Tibial artery (tissue), 4 donors: ENCODE measurements around the gene DHRSX.

Source experiments
- DNase-seq, 2 donors: peaks; one replicate each; pipeline ENCODE4 v3.0.0-alpha.2; 2019
- H3K27ac ChIP-seq, 2 donors: fragments of 200-600 bp; sonication (generic) in 1 of 2; 1 replicate in 1 of 2; 2 replicates in 1 of 2; pipeline ENCODE4 v1.5.1; 2018 to 2019; ENCODE audit warnings: mild to moderate bottlenecking in 1 of 2
- H3K27me3 ChIP-seq, 2 donors: fragments of 200-600 bp; sonication (generic) in 1 of 2; one replicate each; pipeline versions ENCODE4 v1.5.1 to v1.6.0; 2016 to 2019
- H3K36me3 ChIP-seq, 3 donors: fragments of 200-600 bp; sonication (generic) in 2 of 3; one replicate each; pipeline ENCODE4 v1.5.1; 2016 to 2019; ENCODE audit warnings: mild to moderate bottlenecking in 2 of 3
- H3K4me1 ChIP-seq, 4 donors: fragments of 200-600 bp; sonication (generic) in 2 of 4; 1 replicate in 3 of 4; 2 replicates in 1 of 4; pipeline ENCODE4 v1.5.1; 2016 to 2019
- H3K4me3 ChIP-seq, 2 donors: fragments of 200-600 bp; sonication (generic) in 1 of 2; 1 replicate in 1 of 2; 2 replicates in 1 of 2; pipeline ENCODE4 v1.5.1; 2018 to 2019; ENCODE audit warnings: mild to moderate bottlenecking in 2 of 2
- H3K9me3 ChIP-seq, 3 donors: fragments of 200-600 bp; sonication (generic) in 1 of 3; one replicate each; pipeline ENCODE4 v1.5.1; 2016 to 2019
- intact Hi-C: fragments of 100-400 bp; cut with DNase I; formaldehyde crosslinking; loops from one replicate; pipeline ENCODE4 v1.15.0; 2023; ENCODE audit warnings: low total_unique reads
- TF ChIP-seq, protein P1 (sequence below), 2 experiments: fragments of 200-600 bp in 1 of 2; fragments of 450-650 bp in 1 of 2; IDR thresholded peaks; one replicate each; pipeline ENCODE4 v1.5.1; 2017 to 2019; ENCODE audit warnings: antibody characterized with exemption in 2 of 2, mild to moderate bottlenecking in 1 of 2, moderate library complexity in 1 of 2

Gene DHRSX

GRCh38 chrX:2516623-2517022, 15.8 kb upstream of the DHRSX start:
- Histone ChIP-seq H3K27me3 (peaks cover 0 to 9% of the 10 kb centered on the region in 2 donors), H3K36me3 (no peaks in the 10 kb centered on the region), H3K9me3 (no peaks in the 10 kb centered on the region), H3K4me3 (no peak overlapping the region), H3K4me1 (no peaks in the 10 kb centered on the region), H3K27ac (no peak overlapping the region)
- no peak for DNase-seq
- TF ChIP-seq, protein P1, sequence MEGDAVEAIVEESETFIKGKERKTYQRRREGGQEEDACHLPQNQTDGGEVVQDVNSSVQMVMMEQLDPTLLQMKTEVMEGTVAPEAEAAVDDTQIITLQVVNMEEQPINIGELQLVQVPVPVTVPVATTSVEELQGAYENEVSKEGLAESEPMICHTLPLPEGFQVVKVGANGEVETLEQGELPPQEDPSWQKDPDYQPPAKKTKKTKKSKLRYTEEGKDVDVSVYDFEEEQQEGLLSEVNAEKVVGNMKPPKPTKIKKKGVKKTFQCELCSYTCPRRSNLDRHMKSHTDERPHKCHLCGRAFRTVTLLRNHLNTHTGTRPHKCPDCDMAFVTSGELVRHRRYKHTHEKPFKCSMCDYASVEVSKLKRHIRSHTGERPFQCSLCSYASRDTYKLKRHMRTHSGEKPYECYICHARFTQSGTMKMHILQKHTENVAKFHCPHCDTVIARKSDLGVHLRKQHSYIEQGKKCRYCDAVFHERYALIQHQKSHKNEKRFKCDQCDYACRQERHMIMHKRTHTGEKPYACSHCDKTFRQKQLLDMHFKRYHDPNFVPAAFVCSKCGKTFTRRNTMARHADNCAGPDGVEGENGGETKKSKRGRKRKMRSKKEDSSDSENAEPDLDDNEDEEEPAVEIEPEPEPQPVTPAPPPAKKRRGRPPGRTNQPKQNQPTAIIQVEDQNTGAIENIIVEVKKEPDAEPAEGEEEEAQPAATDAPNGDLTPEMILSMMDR (IDR thresholded peaks at IDR 0.05): no peak
- intact Hi-C loops: no loop called here

DNA sequence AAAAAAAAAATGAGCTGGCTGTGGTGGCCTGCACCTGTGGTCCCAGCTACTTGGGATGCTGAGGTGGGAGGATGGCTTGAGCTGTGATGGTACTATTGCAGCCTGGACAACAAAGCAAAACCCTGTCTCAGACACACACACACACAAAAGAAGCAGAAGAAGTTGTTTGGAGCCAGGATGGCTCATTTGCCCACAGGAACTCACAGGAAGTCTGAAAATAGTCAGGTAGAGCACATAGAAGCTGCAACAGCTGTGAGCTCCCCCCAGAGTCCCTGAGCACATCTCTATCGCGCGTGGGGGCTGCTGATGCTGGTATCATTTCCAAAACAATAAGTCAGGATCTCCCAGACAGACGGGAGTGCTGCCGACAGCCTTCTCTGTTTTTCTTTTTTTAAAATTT, 13.4 kb upstream of the DHRSX start:
- H3K4me1 ChIP-seq: no peaks in the 10 kb centered on the region
- H3K9me3 ChIP-seq: no peaks in the 10 kb centered on the region
- DNase-seq: no peak
- H3K36me3 ChIP-seq: no peaks in the 10 kb centered on the region
- intact Hi-C loops: no loop called here
- H3K27ac ChIP-seq: no peak overlapping the region
- peaks cover 0 to 9% of the 10 kb centered on the region in 2 donors for H3K27me3 ChIP-seq
- TF ChIP-seq, protein P1 (IDR thresholded peaks at IDR 0.05): no peak
- H3K4me3 ChIP-seq: no peak overlapping the region

- no peak for DNase-seq
- Histone ChIP-seq H3K4me1 (no peaks in the 10 kb centered on the region), H3K27me3 (peaks cover 0 to 9% of the 10 kb centered on the region in 2 donors), H3K27ac (no peak overlapping the region), H3K36me3 (no peaks in the 10 kb centered on the region), H3K4me3 (no peak overlapping the region), H3K9me3 (no peaks in the 10 kb centered on the region)
- intact Hi-C loops: no loop called here
- TF ChIP-seq, protein P1 (IDR thresholded peaks at IDR 0.05): no peak
These were observed 12.4 kb upstream of the DHRSX start for GRCh38 chrX:2513121-2513664.

DNA sequence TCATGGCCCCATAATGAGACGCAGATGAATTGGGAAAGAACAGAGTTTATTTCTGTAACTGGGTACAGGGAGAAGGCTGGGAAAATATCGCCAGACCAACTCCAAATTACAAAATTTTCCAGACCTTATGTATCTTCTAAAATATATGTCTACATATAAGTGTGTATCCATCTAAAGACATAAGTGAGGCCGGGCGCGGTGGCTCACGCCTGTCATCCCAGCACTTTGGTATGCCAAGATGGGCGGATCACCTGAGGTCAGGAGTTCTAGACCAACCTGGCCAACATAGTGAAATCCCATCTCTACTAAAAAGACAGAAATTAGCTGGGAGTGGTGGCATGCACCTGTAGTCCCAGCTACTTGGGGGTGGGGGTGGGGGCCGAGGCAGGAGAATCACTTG, 11.7 kb upstream of the DHRSX start:
- no peaks in the 10 kb centered on the region for H3K36me3 ChIP-seq
- H3K4me3 ChIP-seq: no peak overlapping the region
- H3K4me1 ChIP-seq: no peaks in the 10 kb centered on the region
- intact Hi-C loops: no loop called here
- H3K27me3 ChIP-seq: peaks cover 0 to 9% of the 10 kb centered on the region in 2 donors
- no peak for DNase-seq
- no peak overlapping the region for H3K27ac ChIP-seq
- no peaks in the 10 kb centered on the region for H3K9me3 ChIP-seq
- TF ChIP-seq, protein P1 (IDR thresholded peaks at IDR 0.05): no peak

DNA sequence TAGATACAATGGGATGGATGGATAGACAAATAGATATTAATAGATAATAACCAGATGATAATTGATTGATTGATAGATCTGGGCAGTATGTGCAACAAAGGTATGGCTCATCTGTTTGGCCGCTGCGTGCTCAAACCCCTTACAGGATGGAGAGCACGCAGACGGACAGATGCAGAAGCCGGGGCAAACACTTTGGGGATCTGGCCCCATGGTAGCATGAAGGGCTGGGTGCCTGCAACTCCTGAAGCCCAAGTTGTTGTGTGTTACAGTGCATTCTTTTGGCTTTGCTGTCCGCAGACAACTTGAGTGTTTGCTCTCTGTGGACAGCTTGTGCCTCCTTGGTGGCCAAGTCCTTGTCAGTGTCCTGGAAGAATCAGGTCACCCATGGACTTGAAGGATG, 10.6 kb upstream of the DHRSX start:
- no peak for DNase-seq
- Histone ChIP-seq H3K27ac (no peak overlapping the region), H3K4me3 (no peak overlapping the region), H3K36me3 (no peaks in the 10 kb centered on the region), H3K27me3 (peaks cover 0 to 9% of the 10 kb centered on the region in 2 donors), H3K9me3 (no peaks in the 10 kb centered on the region), H3K4me1 (no peaks in the 10 kb centered on the region)
- intact Hi-C loops: no loop called here
- TF ChIP-seq, protein P1 (IDR thresholded peaks at IDR 0.05): no peak
